ENCODE measurements around the gene EFHD2. TPM values are rescaled to one million over a fixed set of nuclear protein-coding genes. Genes with fewer than 3 reads are reported as not detected.

EFHD2 gene
- total and polyA plus RNA-seq, 5 experiments from 2014 or later = 25.3 to 129 (median 27.6) TPM

DNA sequence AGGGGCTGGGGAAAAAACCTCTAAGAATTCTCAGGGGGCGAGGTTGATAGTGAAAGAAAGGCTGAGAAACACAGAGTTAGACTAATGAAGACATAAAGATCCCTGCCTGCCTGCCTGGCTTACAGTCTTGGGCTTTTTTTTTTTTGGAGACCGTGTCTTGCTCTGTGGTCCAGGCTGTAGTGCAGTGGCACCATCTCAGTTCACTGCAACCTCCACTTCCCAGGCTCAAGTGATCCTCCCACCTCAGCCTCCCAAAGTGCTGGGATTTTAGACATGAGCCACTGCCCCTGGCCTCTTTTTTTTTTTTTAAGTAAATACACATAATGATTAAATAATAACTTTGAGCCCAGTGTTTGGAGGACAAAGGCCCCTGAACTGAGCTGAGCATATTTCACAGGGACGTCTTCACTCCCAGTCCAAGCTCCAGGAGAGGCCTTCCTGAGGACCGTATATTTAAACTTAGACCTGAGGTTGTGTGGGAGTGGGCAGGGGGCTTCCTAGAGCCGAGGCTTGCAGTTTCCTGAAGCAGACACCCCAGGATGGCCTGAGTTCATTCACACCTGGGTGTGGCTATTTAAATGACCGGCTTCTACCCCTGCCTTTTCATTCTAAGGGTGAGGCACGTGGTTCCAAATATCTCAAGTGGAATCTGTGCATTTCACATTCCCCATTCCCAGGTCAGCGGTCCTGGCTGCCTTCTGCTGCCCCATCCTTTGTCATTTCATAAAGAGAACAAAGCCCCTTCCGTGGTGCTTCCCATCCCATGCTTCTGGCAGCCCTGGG, 16.0 kb upstream of the EFHD2 start:
- ATAC-seq (no peak), DNase-seq (no peak)
- H3K27me3 Mint-ChIP-seq = no peaks in the 10 kb centered on the region
- no peaks in the 10 kb centered on the region for H3K36me3 Mint-ChIP-seq
- POLR2A ChIA-PET = interaction anchor here (0.7 kb wide), 1 partner anchor 49 kb away, joined by 3 read pairs; no protein-coding TSS in a partner anchor
- peak overlapping the region in 1 of 10 donors; percentile 21 for H3K27ac Mint-ChIP-seq
- H3K4me1 Mint-ChIP-seq = no peaks in the 10 kb centered on the region
- peaks cover 0 to 4% (median 0%) of the 10 kb centered on the region in 9 donors for H3K9me3 Mint-ChIP-seq
- H3K4me3 Mint-ChIP-seq = no peak overlapping the region

DNA sequence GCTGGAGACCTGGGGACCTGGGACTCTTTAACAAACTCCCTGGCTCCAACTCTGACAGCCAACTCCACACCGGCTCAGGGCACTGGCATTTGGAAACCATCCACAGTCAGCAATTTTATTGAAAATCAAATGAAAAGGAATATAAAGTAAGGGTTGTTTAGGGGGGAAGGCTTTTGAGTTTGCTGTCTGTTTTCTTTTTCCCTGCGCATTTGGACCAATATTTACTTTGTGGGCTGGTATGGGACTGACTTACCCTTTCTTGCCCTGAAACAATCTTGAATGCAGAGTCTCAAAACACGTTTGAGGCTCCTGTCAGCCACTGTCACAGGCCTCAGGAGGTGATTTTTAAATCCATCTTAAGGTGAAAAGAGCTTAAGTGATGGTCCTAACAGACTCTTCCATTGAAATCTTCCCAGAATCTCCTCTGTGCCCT, 15.4 kb upstream of the EFHD2 start:
- ATAC-seq = no peak

GRCh38 chr1:15397236-15397635, 12.5 kb upstream of the EFHD2 start:
- POLR2A ChIA-PET = no interaction called here
- H3K4me1 Mint-ChIP-seq = peaks cover 0 to 10% (median 0%) of the 10 kb centered on the region in 4 donors
- no peak overlapping the region for H3K27ac Mint-ChIP-seq
- ATAC-seq = no peak
- DNase-seq = no peak
- peaks cover 0 to 15% (median 2%) of the 10 kb centered on the region in 9 donors for H3K9me3 Mint-ChIP-seq
- peaks cover 0 to 4% (median 3%) of the 10 kb centered on the region in 3 donors for H3K36me3 Mint-ChIP-seq
- H3K4me3 Mint-ChIP-seq = no peak overlapping the region
- no peaks in the 10 kb centered on the region for H3K27me3 Mint-ChIP-seq

More for the DNA sequence above, 15.4 kb upstream of the EFHD2 start:
- Mint-ChIP-seq H3K27ac (no peak overlapping the region), H3K4me3 (no peak overlapping the region), H3K36me3 (peaks cover 0 to under 1% (median 0%) of the 10 kb centered on the region in 3 donors), H3K27me3 (no peaks in the 10 kb centered on the region), H3K9me3 (peaks cover 0 to 4% (median 0%) of the 10 kb centered on the region in 9 donors), H3K4me1 (no peaks in the 10 kb centered on the region)
- POLR2A ChIA-PET = no interaction called here
- DNase-seq = no peak

DNA sequence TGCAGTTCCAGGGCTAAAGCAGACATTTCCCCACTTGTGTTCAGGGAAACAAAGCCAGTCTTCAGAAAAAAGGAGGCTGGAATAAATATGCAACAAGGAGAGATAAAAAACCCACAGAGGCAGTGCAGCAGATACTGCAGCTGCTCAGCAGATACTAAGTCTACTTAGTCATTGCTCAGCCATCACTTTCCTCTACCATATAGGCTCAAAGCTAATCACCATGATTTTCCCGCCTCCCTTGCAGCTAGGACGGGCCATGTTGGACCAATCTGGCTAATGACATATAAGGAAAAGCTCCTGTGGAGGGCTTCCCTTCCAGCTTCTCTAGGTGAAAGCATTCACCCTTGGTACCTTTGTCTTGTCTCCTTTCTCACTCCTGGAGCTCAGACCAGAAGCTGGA, 10.0 kb upstream of the EFHD2 start:
- no peak for DNase-seq
- POLR2A ChIA-PET = interaction anchor here (0.6 kb wide), 1 partner anchor 9 kb away, joined by 3 read pairs; no protein-coding TSS in a partner anchor
- no peak for ATAC-seq
- Mint-ChIP-seq H3K36me3 (peaks cover 0 to 4% (median 3%) of the 10 kb centered on the region in 3 donors), H3K27ac (peak overlapping the region in 1 of 10 donors; percentile 34), H3K27me3 (no peaks in the 10 kb centered on the region), H3K4me3 (no peak overlapping the region), H3K9me3 (peaks cover 0 to 15% (median 2%) of the 10 kb centered on the region in 9 donors), H3K4me1 (peaks cover 0 to 10% (median under 1%) of the 10 kb centered on the region in 4 donors)

DNA sequence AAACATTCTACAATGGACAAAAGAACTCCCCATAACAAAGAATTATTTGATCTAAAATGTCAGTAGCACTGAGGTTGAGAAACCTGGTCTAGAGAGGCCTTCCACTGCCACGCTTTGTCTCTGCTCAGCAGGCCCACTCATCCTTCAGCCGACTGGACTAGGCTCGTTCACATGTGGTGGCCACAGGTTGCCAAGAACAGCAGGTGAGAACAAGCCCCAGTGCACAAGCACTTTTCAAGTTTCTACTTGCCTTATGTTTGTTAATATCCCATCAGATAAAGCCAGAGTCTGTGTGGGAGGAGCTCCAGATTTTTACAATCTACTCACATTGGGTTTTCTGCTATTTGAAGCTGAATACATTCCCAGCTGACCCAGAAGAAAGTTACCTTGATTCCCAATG, 9.1 kb upstream of the EFHD2 start:
- Mint-ChIP-seq H3K4me1 (peaks cover 0 to 16% (median 2%) of the 10 kb centered on the region in 4 donors), H3K27ac (peak overlapping the region in 2 of 10 donors; percentile 47 to 58), H3K4me3 (no peak overlapping the region), H3K9me3 (peaks cover 0 to 15% (median 2%) of the 10 kb centered on the region in 9 donors), H3K27me3 (no peaks in the 10 kb centered on the region), H3K36me3 (peaks cover 0 to 4% (median 3%) of the 10 kb centered on the region in 3 donors)
- ATAC-seq (no peak), DNase-seq (no peak)
- POLR2A ChIA-PET = no interaction called here

GRCh38 chr1:15401391-15402055, 8.2 kb upstream of the EFHD2 start:
- POLR2A ChIA-PET = no interaction called here
- Mint-ChIP-seq H3K9me3 (peaks cover 0 to 15% (median 2%) of the 10 kb centered on the region in 9 donors), H3K4me3 (no peak overlapping the region), H3K4me1 (peaks cover 0 to 21% (median 2%) of the 10 kb centered on the region in 4 donors), H3K27ac (peak overlapping the region in 2 of 10 donors; percentile 48 to 52), H3K27me3 (peaks cover 0 to under 1% (median 0%) of the 10 kb centered on the region in 5 donors), H3K36me3 (peaks cover 0 to 4% (median 3%) of the 10 kb centered on the region in 3 donors)
- ATAC-seq = no peak
- DNase-seq = no peak

- peaks cover 0 to 33% (median 2%) of the 10 kb centered on the region in 4 donors for H3K4me1 Mint-ChIP-seq
- no peak for ATAC-seq
- H3K27ac Mint-ChIP-seq = peak overlapping the region in 2 of 10 donors; percentile 24 to 62
- peaks cover 0 to 15% (median 2%) of the 10 kb centered on the region in 9 donors for H3K9me3 Mint-ChIP-seq
- peaks cover 0 to 4% (median 3%) of the 10 kb centered on the region in 3 donors for H3K36me3 Mint-ChIP-seq
- POLR2A ChIA-PET = no interaction called here
- peaks cover 0 to 5% (median 0%) of the 10 kb centered on the region in 5 donors for H3K27me3 Mint-ChIP-seq
- no peak overlapping the region for H3K4me3 Mint-ChIP-seq
- DNase-seq = no peak
Measured at GRCh38 chr1:15402809-15403450, 6.8 kb upstream of the EFHD2 start.

DNA sequence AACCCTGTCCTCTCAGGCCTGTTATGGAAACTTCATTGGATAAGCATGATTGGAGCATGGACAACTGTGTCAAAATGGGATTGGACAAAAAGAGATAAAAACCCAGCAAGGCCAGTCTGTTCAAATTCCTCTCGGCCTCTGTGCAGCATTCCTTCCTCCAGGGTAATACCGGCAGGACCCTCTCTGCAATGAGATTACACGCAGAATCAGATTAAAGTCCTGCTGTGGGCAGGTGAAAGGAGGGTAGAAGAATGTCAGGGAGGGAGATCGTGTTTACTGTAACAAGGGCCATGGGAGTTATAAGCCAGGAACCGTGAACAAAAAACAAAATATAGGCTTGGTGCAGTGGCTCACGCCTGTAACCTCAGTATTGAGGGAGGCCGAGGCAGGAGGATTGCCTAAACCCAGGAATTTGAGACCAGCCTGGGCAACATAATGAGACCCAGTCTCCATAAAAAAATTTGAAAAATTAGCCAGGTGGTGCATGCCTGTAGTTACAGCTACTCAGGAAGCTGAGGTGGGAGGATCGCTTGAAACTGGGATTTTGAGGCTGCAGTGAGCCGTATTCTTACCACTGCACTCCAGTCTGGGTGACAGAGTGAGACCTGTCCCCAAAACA, 5.6 kb upstream of the EFHD2 start:
- POLR2A ChIA-PET = no interaction called here
- Mint-ChIP-seq H3K36me3 (peaks cover 0 to 4% (median 3%) of the 10 kb centered on the region in 3 donors), H3K27me3 (peaks cover 0 to 5% (median 0%) of the 10 kb centered on the region in 5 donors), H3K4me1 (peaks cover 1 to 42% (median 6%) of the 10 kb centered on the region in 4 donors), H3K27ac (peak overlapping the region in 2 of 10 donors; percentile 21 to 86), H3K9me3 (peaks cover 0 to 14% (median 0%) of the 10 kb centered on the region in 9 donors), H3K4me3 (peak overlapping the region in 1 of 10 donors; percentile 36)
- ATAC-seq = no peak
- DNase-seq = no peak

GRCh38 chr1:15405106-15405850, 4.4 kb upstream of the EFHD2 start:
- Mint-ChIP-seq H3K9me3 (peaks cover 0 to 2% (median 0%) of the 10 kb centered on the region in 9 donors), H3K27me3 (peaks cover 0 to 5% (median 0%) of the 10 kb centered on the region in 5 donors), H3K36me3 (peaks cover 0 to 1% (median 0%) of the 10 kb centered on the region in 3 donors), H3K4me3 (peak overlapping the region in 2 of 10 donors; percentile 74 to 78), H3K4me1 (peaks cover 3 to 45% (median 9%) of the 10 kb centered on the region in 4 donors), H3K27ac (peak overlapping the region in 5 of 10 donors; percentile 37 to 93 (median 73))
- DNase-seq = no peak
- POLR2A ChIA-PET = interaction anchor here (0.6 kb wide), 1 partner anchor 9 kb away, joined by 3 read pairs; no protein-coding TSS in a partner anchor
- ATAC-seq = no peak

- no peak for DNase-seq
- POLR2A ChIA-PET = no interaction called here
- Mint-ChIP-seq H3K36me3 (no peaks in the 10 kb centered on the region), H3K4me1 (peaks cover 11 to 48% (median 23%) of the 10 kb centered on the region in 4 donors), H3K9me3 (no peaks in the 10 kb centered on the region), H3K27me3 (peaks cover 0 to 5% (median 0%) of the 10 kb centered on the region in 5 donors), H3K4me3 (peak overlapping the region in 2 of 10 donors; percentile 25 to 84), H3K27ac (peak overlapping the region in 9 of 10 donors; percentile 41 to 99 (median 98))
- ATAC-seq = no peak
Measured at GRCh38 chr1:15406614-15407559, 2.8 kb upstream of the EFHD2 start.

Data from naive thymus-derived CD8-positive, alpha-beta T cell (primary cell).